ENCODE data around the gene PNMA5.
"Not testable (repeated sequence)": the region's sequence is repeated elsewhere in the genome, so short reads cannot be mapped to it uniquely, and the experiment has no call there.

Gene PNMA5

GRCh38 chrX:152993933-152994332, at the start of gene PNMA5:
PNMA5 (minus strand) TSS chrX:152994116; CDS start chrX:152991598, 2,518 bp downstream.
- no peak for DNase-seq (ENCODE audit: low read depth)

GRCh38 chrX:153032397-153033118, 38.6 kb upstream of the PNMA5 start:
- DNase-seq (ENCODE audit: low read depth): peak; percentile 32

GRCh38 chrX:153030801-153031200, 36.9 kb upstream of the PNMA5 start:
- no peak for DNase-seq (ENCODE audit: low read depth)

GRCh38 chrX:153029875-153030274, 36.0 kb upstream of the PNMA5 start:
- DNase-seq (ENCODE audit: low read depth): no peak

GRCh38 chrX:153029162-153029561, 35.2 kb upstream of the PNMA5 start:
- DNase-seq (ENCODE audit: low read depth): no peak

- not testable (repeated sequence) for DNase-seq (ENCODE audit: low read depth)
These were observed 34.6 kb upstream of the PNMA5 start for GRCh38 chrX:153028487-153028886.

- DNase-seq (ENCODE audit: low read depth): not testable (repeated sequence)
These were observed 32.6 kb upstream of the PNMA5 start for GRCh38 chrX:153026501-153026900.

GRCh38 chrX:153019166-153019565, 25.2 kb upstream of the PNMA5 start:
- no peak for DNase-seq (ENCODE audit: low read depth)

- DNase-seq (ENCODE audit: low read depth): not testable (repeated sequence)
These were observed 23.3 kb upstream of the PNMA5 start for GRCh38 chrX:153017174-153017573.

GRCh38 chrX:153004780-153005179, 10.9 kb upstream of the PNMA5 start:
- DNase-seq (ENCODE audit: low read depth): no peak

GRCh38 chrX:153003981-153004380, 10.1 kb upstream of the PNMA5 start:
- no peak for DNase-seq (ENCODE audit: low read depth)

GRCh38 chrX:153002182-153002581, 8.3 kb upstream of the PNMA5 start:
- DNase-seq (ENCODE audit: low read depth): not testable (repeated sequence)

- no peak for DNase-seq (ENCODE audit: low read depth)
These were observed 3.4 kb upstream of the PNMA5 start for GRCh38 chrX:152997337-152997736.

GRCh38 chrX:152992115-152992514, 1.8 kb downstream of the PNMA5 start:
- DNase-seq (ENCODE audit: low read depth): no peak

- no peak for DNase-seq (ENCODE audit: low read depth)
These were observed 2.8 kb downstream of the PNMA5 start for GRCh38 chrX:152991123-152991522.

- no peak for DNase-seq (ENCODE audit: low read depth)
These were observed 4.6 kb downstream of the PNMA5 start for GRCh38 chrX:152989292-152989658.

GRCh38 chrX:152988536-152989291, 5.2 kb downstream of the PNMA5 start:
- DNase-seq (ENCODE audit: low read depth): no peak

GRCh38 chrX:152987801-152988200, 6.1 kb downstream of the PNMA5 start:
- DNase-seq (ENCODE audit: low read depth): no peak

GRCh38 chrX:152987156-152987555, 6.8 kb downstream of the PNMA5 start:
- not testable (repeated sequence) for DNase-seq (ENCODE audit: low read depth)

GRCh38 chrX:152985383-152985782, 8.5 kb downstream of the PNMA5 start:
- not testable (repeated sequence) for DNase-seq (ENCODE audit: low read depth)

GRCh38 chrX:152968193-152968592, 25.7 kb downstream of the PNMA5 start:
- no peak for DNase-seq (ENCODE audit: low read depth)

- no peak for DNase-seq (ENCODE audit: low read depth)
These were observed 33.8 kb downstream of the PNMA5 start for GRCh38 chrX:152960115-152960514.

- no peak for DNase-seq (ENCODE audit: low read depth)
These were observed 34.3 kb downstream of the PNMA5 start for GRCh38 chrX:152959626-152960025.

Data from stimulated activated CD8-positive, alpha-beta memory T cell treated with anti-CD3 and anti-CD28 coated beads, Interleukin-12 subunit alpha, Interleukin-12 subunit beta, amount 100 ng/mL, for 1 hour (primary cell).